ENCODE measurements around the gene SERINC2.

Gene SERINC2

DNA sequence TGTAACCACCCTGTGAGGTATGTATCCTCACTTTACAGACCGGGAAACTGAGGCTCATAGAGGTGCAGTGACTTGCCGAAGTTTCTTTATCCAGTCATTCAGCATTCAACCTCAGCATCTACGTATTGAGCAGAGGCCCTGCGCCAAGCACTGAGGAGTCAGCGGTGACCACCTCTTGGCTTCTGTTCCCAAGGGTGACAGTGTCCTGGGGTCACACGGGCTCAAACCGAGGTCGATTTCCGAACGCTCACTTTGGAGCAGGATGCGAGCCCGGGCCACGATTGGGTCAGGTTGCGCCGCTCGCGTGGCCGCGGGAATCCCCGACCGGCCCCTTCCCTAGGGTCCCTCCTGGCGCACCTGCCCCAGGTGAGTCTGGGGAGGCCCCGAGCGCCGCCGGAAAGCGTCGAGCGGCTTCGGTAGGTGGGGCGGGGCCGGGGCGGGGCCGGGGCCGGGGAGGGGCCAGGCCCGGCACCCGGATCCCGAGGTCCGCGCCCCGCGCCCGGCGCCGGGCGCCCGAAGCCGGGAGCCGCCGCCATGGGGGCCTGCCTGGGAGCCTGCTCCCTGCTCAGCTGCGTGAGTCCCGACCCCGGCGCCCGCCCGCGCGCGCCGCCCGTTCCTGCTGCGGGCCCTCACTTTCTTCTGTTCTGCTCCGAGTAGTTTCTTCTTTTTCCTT lies at the start of gene SERINC2:
Gene SERINC2 (plus strand): TSS at position 482 of the 673 bp plus-strand sequence. CDS start 53 bp downstream, at position 535.
- DNase-seq (ENCODE audit: low read depth in 2 of 2): no peak

DNA sequence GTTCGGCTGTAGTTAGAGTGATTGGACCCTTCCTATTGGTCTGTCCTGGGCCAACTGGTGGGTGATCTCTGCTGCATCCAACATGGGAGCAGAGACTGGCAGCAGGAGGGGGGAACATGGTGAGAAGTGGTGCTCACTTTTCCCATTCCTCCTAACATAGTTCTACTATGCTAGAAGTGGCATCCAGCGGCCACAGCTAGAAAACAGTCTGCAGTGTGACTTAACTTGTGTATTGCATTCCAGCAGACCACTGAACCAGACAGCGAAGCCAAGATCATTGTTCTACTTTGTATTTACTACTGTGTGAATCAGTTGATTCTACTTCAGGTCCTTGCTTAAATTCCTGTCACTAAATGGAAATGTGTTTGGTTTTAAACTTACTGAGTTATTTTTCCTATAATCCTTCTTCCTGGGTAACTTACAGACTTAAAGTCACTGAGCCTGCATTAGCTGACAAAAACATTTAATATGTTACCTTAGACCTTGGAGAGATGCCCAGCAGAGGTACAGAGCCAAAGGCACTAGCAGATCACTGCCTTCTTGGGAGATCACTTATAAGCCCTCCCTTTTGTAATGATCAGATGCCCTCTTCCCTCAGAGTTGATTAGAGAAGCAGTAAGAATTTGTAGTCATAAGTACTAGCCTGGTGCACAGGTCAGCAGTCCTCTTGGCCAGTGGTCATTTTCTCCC lies 48.3 kb upstream of the SERINC2 start:
- DNase-seq (ENCODE audit: low read depth in 2 of 2): no peak

DNA sequence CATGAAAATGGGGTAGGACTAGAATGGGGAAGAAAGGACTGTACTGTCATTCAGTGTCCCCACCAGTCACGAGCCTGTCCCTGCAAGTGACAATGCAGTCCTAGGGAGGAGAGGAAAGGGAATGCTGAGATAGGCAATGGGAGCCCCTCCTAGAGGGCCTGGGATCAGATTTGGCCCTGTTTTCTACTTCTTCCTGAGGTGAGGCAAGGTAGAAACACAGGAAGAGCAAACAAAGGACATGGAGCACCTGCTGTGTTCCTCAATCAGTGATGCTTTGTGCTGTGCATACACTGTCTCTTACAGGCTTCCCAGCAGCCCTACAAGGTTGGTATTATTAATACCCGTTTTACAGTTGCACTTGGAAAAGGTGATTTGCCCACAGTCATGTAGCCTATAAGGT lies 46.2 kb upstream of the SERINC2 start:
- no peak for DNase-seq (ENCODE audit: low read depth in 2 of 2)

DNA sequence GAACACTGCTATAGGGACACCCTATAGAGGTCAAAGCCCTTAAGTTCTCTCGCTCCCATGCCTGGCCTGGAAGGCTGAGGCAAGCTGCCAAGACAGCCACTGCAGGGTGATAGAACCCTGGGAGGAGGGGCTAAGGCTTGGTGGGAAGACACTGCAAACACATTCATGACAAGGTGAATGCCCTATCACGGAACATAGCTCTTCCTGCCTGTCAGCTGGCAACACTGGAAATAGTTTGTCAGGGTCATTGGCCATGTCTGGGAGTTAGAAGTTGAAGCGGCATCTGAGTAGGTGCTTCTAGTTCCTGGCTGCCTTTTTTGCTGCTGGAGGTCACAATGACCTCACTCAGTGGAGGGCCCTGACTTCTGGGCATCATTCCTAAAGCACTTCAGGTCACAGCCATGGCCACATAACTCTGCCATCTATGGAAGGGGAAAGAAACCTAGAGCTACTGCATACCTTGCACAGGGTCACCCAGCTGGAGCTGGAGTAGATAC lies 44.4 kb upstream of the SERINC2 start:
- no peak for DNase-seq (ENCODE audit: low read depth in 2 of 2)

DNA sequence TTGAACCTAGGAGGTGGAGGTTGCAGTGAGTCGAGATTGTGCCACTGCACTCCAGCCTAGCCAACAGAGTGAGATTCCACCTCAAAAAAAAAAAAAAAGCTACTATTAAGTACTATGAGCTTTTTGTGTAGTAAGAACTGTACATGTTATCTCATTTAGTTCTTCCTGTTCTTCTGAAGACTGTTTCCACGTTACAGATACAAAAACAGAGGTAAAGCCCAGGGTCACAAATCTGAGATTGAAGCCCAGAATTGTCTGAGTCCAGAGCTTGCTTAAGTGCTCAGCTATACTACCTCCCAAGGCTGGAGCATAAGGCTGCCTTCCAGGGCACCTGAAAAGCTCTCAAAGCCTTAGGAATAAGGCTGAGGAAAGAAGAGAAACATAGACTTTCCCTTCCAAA lies 43.0 kb upstream of the SERINC2 start:
- DNase-seq (ENCODE audit: low read depth in 2 of 2): no peak

DNA sequence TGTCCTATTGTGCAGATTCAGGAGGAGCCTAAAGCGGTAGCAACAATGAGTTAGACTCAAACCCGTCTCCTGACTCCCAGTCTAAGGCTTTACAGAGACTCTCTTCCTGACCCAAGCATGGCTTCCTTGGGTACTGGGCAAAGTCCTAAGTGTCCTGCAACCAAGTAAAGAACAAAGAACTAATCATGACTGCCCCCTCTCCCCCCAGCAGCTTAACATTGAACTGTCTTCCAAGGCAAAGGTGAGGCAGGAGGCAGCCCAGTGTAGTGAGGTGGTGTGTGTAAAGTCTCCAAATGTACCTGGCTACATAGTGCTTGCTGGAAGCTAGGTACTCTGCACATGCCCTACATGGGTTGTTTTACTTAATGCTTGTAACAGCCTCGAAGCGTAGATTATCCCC lies 42.4 kb upstream of the SERINC2 start:
- DNase-seq (ENCODE audit: low read depth in 2 of 2): no peak

DNA sequence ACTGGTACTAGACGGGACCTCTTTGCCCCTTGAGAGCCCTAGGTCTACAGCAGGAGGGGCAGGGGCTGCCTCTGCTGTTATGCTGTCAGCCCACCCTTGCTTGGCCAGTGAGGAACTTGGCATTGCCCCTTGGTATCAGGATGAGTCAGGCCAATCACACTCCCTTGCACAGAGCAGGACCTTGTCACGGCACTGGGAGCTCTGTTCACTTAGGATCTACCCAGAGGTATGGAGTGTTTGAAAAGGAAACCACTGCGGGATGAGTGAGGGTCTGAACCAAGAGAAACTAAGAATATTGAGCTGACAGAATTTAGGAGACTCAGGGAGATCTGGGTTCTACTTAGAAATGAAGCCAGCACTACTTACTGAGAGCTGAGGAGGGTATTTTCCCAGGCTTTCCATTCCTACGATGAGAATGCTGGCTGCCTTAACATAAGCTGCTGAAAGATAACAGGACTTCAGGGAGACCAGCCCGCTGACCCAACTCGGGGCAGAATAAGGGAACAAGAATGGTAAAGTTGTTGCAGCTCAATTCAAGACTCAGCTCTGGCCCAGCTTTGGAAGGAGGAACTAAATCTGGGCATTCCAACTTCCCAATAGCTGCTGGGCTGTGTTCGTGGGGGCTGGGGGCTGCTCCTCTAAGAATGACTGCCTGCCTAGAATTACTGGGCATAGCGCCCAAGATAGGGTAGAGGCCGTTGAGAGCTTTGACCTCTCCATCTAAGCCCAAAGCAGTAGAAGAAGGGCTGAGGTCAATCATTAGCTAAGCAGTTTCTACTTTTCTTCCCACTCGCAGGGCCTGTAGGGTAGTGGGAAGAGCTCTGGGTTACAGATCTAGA lies 41.7 kb upstream of the SERINC2 start:
- no peak for DNase-seq (ENCODE audit: low read depth in 2 of 2)

DNA sequence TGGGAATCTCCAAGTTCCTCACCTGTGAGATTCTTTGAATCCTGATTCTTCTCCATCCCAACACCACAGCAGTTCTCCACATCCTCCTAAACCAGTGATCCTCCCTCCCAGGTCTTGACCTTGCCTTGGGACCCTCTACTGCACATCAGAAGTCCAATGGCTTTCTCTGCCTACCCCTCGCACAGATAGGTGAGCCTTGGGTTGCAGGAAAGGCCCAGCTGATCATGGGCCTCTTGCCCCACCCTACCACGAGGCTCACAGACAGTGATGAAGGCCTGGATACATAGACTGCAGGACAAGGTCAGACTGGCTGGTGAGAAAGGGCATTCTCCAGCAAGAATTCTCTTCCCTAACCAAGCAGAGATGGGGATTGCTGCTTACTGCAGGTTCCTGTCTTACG lies 41.0 kb upstream of the SERINC2 start:
- no peak for DNase-seq (ENCODE audit: low read depth in 2 of 2)

DNA sequence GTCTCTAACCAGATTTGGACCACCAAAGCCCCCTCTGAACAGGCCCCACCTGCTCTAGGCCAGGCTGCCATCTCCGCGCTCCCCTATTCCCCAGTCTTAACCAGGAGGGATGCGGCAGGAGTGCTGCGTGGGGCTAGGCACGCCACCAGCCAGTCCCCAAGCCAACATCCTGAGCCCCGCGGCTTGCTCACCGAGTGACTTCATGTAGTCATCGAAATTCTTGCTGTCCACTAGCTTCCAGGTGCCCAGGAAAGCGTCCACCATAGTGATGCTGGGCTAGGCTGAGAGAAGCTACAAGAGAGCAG lies 40.3 kb upstream of the SERINC2 start:
- no peak for DNase-seq (ENCODE audit: low read depth in 2 of 2)

DNA sequence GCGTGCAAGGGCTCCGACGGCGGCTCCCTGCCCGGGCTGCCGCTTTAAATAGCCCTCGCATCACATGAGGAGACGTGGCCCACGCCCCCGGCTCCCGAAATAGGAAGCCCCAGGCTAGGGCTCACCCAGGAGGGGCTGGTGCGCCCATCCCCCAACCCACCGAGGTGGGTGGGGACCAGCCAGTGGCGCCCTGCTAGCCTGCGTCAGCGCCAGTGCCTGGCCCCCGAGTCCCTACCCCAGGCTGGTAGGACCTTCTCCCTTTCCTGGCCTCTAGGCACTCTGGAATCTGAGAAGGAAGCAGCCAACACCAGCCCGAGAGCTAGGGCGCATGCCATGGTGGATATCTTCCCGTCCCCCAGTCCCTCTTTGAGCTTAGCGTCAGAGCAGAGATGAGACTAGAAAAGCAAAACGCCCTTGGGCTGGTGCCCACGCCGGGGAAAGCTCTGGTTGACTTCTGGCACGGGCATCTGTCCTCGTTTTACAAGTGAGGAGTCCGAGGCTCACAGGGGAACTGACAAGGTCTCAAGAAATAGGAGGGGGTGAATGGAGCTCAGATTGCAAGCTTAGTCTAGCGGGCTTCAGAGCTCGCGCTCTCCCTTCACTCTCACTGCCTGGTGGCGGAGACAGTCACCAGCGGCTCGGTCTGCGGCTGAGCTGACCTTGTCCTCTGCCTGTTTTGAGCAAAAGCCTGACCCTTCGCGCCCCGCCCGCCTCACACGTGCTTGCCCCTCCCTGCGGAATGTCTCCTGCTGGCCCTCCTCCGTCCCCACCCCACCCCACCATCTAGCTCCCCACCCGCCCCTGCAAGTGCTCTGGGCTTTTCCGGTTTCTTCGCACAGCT lies 39.7 kb upstream of the SERINC2 start, which contains the start of gene FABP3:
Gene FABP3 (minus strand): TSS at position 21 of the 841 bp plus-strand sequence. CDS start 62 bp downstream, outside the sequence.
- DNase-seq (ENCODE audit: low read depth in 2 of 2): no peak

DNA sequence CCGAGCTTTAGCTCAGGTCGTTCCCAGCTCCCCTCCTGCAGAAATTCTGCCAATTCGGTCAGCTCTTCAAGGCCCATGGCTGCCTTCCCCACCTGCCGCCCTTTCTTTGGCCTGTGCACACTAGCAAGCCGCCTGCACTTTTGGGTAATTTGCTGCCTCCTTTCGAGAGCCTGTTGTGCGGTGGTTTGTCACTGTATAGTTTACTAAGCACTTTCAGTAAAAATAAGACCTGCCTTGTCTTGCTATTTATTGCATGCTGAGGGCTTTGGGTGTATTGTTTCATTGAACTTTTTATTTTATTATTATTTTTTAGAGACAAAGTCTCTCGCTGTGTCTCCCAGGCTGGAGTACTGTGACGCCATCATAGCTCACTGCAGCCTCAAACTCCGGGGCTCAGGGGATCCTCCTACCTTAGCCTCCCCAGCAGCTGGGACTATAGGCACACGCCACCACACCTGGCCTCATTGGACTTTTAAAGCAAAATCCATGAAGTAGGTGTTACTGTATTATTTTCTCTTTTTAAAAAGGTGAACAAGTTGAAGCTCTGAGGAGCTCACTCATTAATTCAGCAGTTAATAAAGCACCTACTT lies 39.0 kb upstream of the SERINC2 start:
- DNase-seq (ENCODE audit: low read depth in 2 of 2): no peak

DNA sequence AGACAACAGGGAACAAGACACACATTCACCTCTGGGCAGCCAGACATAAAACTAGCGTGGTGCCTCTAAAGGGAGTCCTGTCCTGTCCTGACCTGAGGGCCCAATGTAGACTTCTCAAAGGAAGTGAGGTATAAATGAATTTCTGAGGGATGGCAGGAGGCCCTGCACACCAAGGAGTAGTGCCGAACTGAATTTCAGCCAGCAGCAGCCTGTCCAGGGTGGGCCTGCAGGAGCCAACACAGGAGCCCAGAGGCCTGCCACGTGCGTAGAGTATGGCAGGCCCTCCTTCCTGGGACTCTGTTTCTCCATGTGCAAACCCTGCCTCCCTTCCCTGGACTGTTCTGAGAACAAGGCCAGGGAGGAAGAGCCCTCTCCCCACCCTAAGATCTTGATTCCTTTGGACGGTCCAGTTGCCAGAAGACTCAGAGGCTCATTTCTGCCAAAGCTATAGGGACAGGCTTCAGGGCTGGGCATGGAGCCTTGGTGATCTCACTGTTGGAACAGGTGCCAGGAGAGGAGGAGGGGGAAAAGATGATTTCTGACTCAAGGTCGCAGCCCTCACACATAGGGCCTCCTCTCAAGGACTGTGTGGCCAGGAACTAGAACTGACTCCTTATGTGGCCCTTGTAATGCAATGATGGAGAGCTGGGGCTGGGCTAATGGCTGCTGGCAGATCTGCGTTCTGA lies 38.4 kb upstream of the SERINC2 start:
- DNase-seq (ENCODE audit: low read depth in 2 of 2): no peak

DNA sequence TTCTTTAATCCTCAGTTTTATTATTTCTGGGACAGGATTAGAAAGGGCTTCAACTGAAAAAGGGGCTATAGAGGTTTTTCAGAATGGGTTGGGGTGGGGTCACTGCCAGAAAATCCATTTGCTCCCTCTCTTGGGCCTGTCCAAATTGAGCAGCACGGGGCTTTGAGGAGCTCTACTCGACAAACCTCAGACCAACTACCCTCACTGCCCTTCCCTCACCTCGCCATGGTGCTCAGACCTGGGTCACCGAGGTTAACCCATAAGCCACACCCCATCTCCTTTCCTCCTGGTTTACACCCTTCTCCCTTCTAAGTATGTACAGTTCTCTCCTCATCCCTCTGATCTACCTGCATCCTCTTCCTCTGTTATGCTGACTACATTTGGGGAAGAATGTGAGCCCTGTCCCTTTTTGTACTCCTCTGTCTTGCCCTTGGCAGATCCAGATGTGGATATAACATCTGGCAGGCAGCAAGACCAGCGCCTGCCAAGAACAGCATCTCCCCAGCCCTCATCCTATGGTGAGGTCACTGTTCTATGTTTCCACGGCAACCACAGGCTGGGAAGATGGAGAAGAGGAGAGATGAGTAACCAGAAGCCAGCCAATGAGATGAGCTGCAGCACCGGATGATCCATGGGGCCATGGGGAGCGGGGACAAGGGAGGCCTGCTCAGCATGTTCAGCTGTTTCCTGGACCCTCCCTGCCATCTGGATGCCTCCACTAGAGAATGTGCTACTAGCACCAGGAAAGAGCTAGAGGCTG lies 36.5 kb upstream of the SERINC2 start:
- no peak for DNase-seq (ENCODE audit: low read depth in 2 of 2)

DNA sequence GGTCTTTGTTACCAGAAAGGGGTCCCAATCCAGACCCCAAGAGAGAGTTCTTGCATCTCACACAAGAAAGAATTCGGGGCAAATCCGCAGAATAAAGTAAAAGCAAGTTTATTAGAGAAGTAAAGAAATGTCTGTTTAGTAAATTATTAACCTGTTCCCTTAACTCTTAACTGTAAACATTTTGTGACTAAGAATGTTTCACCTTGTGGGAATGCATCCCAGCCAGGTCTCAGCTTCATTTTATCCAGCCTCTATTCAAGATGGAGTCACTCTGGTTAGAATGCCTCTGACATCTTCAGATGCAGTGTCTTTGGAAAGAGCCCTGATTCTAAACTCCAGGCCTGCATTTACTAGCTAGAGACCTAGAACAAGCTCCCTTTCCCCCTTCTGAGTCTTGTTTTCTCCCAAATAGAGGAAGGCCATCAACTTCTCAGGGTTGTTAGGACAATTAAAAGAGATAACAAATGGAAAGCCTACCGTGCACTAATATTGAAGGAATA lies 35.6 kb upstream of the SERINC2 start:
- DNase-seq (ENCODE audit: low read depth in 2 of 2): no peak

DNA sequence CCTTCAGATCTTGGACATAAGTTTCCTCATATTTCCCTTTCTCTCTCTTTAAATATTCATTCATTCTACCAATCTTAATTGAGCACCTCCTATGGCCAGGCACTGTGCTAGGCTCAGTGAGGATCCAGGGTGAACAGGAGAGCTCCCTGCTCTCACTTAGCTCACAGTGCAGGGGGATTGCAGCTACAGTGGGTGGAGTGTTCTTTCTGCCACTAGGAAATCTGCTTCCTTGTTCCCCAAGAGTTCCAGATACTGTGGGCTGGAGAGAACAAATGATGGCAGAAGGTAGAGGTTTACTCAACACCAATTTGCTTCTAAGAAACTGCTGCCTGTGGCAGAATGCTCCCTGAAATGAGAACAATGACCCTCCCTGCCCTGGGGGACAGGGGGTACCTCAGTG lies 35.0 kb upstream of the SERINC2 start:
- no peak for DNase-seq (ENCODE audit: low read depth in 2 of 2)

DNA sequence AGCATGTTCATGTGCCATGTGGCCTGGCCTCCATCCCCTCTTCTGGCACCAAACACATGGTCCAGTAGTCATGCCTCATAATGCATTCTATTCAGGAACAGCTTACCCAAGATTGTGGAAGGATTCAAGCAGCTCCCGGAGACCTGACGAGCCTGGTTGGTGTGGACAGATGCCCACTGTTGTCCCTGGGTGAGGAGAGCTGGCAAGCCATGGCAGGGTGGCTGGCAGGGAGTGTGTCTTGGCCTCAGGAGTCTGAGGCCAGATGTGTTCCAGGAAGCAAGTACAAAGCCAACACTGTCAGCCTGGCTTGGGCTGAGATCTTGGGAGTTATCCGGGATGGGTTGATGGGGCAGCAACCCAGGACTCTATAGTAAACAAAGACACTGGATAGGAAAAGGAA lies 32.8 kb upstream of the SERINC2 start:
- DNase-seq (ENCODE audit: low read depth in 2 of 2): no peak

DNA sequence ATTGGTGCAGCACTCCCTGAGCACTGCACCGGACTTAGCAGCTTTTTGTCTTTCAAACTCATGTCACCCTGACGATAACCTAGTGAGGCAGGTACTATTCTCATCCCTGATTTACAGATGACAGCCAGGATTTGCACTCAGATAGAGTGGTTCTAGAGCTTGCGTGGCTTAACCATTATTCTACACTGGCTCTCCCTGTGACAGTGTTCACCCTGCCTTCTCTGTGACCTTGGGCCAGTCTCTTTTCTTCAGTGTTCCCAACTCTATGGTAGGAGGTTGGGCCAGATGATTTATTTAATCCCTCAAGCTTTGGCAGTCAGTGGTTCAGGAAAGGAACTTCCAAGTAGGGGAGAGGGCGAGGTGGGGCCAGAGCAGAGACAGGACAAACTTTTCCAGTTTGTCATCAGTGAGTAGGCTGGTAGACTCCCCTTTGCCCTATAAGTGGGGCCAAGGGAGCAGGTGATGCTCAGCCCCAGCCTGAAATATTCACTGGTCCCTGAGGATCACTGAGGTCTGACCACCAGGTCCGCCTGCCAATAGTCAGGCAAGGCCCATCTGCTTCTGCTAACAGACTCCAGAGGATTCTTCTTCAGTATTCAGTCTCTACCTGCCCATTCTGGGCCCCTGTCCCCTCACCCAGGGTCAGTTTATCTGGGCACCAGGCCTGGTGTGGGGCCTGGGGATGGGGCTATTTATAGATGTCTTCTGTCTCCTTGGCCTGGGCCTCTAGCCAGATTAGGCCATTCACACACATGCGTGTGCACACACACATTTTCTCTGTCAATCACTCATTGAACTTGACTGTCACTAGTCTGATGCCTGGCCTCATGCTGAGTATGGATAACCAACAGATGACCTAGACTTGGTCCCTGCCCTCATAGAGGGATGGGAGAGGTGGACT lies 31.4 kb upstream of the SERINC2 start:
- no peak for DNase-seq (ENCODE audit: low read depth in 2 of 2)

DNA sequence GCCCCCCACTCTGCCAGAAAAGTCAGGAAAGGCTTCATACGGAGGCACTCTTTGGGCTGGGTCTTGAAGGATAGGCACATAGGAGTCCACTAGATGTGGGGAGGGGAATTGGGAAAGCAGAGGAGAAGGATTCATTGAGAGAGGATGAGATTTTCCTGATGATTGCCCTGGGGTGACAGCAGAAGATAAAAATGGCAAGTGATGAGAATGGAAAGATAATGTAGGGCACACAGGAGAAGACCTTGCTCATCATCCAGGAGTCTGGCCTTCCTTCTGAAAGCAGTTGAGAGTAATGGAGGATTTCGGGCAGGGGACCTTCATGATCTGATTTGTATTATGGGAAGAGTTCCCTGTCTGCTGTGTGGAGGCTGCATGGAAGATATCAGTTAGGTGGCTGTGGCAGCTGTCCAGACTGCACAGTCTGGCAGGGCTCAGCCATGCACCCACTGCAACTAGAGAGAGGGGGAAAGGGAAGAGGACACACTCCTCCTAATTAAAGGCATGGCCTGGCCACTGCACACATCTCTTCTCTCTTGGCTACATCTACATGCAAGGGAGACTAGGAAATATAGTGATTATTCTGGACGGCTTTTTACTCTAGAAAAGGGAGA lies 30.5 kb upstream of the SERINC2 start:
- no peak for DNase-seq (ENCODE audit: low read depth in 2 of 2)

Data from stimulated activated CD4-positive, alpha-beta T cell treated with anti-CD3 and anti-CD28 coated beads, Interleukin-15, amount 100 ng/mL, for 48 hours (primary cell).